ENCODE measurements around the gene DDX50. TPM values are rescaled to one million over a fixed set of nuclear protein-coding genes. Genes with fewer than 3 reads are reported as not detected.
"Not testable (repeated sequence)": the region's sequence is repeated elsewhere in the genome, so short reads cannot be mapped to it uniquely, and the experiment has no call there.

Gene DDX50
- total and polyA plus RNA-seq, 7 donors, result 18.6 to 27.5 (median 22.6) TPM

- H3K27ac ChIP-seq, result no peak overlapping the region
- TF ChIP-seq CTCF (IDR thresholded peaks at IDR 0.05), result no peak
- H3K9me3 ChIP-seq, result no peaks in the 10 kb centered on the region
- no peak for ATAC-seq
- intact Hi-C loops (cut with DNase I), result no loop called here
- peaks cover 25 to 95% of the 10 kb centered on the region in 2 donors for H3K36me3 ChIP-seq (ENCODE audit: insufficient read depth in 1 of 2, low read depth in 1 of 2)
- no peaks in the 10 kb centered on the region for H3K27me3 ChIP-seq (ENCODE audit: insufficient read depth in 3 of 3, low read length in 2 of 3)
- DNase-seq, result no peak
- peaks cover 7% of the 10 kb centered on the region for H3K4me1 ChIP-seq
- H3K4me3 ChIP-seq, result no peak overlapping the region
- WGBS, 3 donors, result 89 to 93% (median 89%) methylated on average over 4 of the region's 4 CpGs
These were observed 62.0 kb downstream of the DDX50 start for GRCh38 chr10:68963151-68963550.

DNA sequence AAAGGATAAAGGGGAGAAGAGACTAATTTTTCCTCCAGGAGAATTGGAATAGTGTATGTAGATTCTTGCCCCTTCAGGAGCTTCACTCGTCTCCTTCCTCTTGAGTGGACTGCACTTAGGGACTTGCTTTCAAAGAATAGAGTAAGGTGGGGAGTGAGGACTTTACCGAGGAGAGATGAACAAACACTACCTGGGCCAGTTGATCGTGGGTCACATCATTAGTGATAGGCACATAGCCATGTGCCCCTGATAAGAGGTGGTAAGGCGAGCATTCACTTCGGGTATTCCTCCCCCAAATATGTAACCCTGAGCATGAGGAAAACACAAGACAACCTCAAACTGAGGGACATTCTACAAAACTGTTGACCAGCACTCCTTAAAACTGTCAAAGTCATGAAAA lies 72.9 kb downstream of the DDX50 start:
- no peaks in the 10 kb centered on the region for H3K27me3 ChIP-seq (ENCODE audit: insufficient read depth in 3 of 3, low read length in 2 of 3)
- no peaks in the 10 kb centered on the region for H3K4me1 ChIP-seq
- ATAC-seq (no peak), DNase-seq (no peak)
- TF ChIP-seq CTCF (IDR thresholded peaks at IDR 0.05), result no peak
- WGBS, 3 donors, result 84 to 94% (median 93%) methylated on average over 5 of the region's 5 CpGs
- H3K4me3 ChIP-seq, result no peak overlapping the region
- no peaks in the 10 kb centered on the region for H3K9me3 ChIP-seq
- intact Hi-C loops (cut with DNase I), result loop anchor here in 1 of 2 donors (10.0 kb wide), 2 partner anchors 219 to 221 kb away; no protein-coding TSS in a partner anchor
- no peak overlapping the region for H3K27ac ChIP-seq
- H3K36me3 ChIP-seq (ENCODE audit: insufficient read depth in 1 of 2, low read depth in 1 of 2), result peaks cover 39 to 100% of the 10 kb centered on the region in 2 donors

- 93 to 98% (median 95%) methylated on average over 4 to 5 of the region's 5 CpGs for WGBS, 3 donors
- not testable (repeated sequence) for H3K4me3 ChIP-seq; H3K27ac ChIP-seq; H3K9me3 ChIP-seq; DNase-seq; ATAC-seq; H3K4me1 ChIP-seq; H3K27me3 ChIP-seq (ENCODE audit: insufficient read depth in 3 of 3, low read length in 2 of 3)
- H3K36me3 ChIP-seq (ENCODE audit: insufficient read depth in 1 of 2, low read depth in 1 of 2), result peaks cover 36 to 100% of the 10 kb centered on the region in 2 donors
- intact Hi-C loops (cut with DNase I), result loop anchor here (5.0 to 10.0 kb wide), 3 partner anchors 219 to 224 kb away; no protein-coding TSS in a partner anchor
These were observed 74.9 kb downstream of the DDX50 start for GRCh38 chr10:68975936-68976473.

GRCh38 chr10:68979738-68980137 lies 78.6 kb downstream of the DDX50 start:
- H3K36me3 ChIP-seq (ENCODE audit: insufficient read depth in 1 of 2, low read depth in 1 of 2), result peaks cover 27 to 100% of the 10 kb centered on the region in 2 donors
- intact Hi-C loops (cut with DNase I), result loop anchor here (5.0 to 10.0 kb wide), 3 partner anchors 215 to 227 kb away; no protein-coding TSS in a partner anchor
- H3K9me3 ChIP-seq; ATAC-seq; H3K4me1 ChIP-seq; H3K27ac ChIP-seq; DNase-seq; H3K4me3 ChIP-seq; H3K27me3 ChIP-seq (ENCODE audit: insufficient read depth in 3 of 3, low read length in 2 of 3): not testable (repeated sequence)
- WGBS, 3 donors, result 70 to 80% (median 76%) methylated on average over 6 of the region's 6 CpGs

GRCh38 chr10:68981074-68981473 lies 80.0 kb downstream of the DDX50 start:
- DNase-seq, result no peak
- Histone ChIP-seq H3K27ac (no peak overlapping the region), H3K9me3 (no peaks in the 10 kb centered on the region), H3K36me3 (ENCODE audit: insufficient read depth in 1 of 2, low read depth in 1 of 2) (peaks cover 17 to 99% of the 10 kb centered on the region in 2 donors), H3K4me3 (no peak overlapping the region), H3K27me3 (ENCODE audit: insufficient read depth in 3 of 3, low read length in 2 of 3) (no peaks in the 10 kb centered on the region), H3K4me1 (no peaks in the 10 kb centered on the region)
- 92 to 100% (median 95%) methylated on average over 1 of the region's 1 CpG for WGBS, 3 donors
- no peak for TF ChIP-seq CTCF (IDR thresholded peaks at IDR 0.05)
- no peak for ATAC-seq
- intact Hi-C loops (cut with DNase I), result no loop called here

- ATAC-seq (no peak), DNase-seq (no peak)
- Histone ChIP-seq H3K9me3 (no peaks in the 10 kb centered on the region), H3K36me3 (ENCODE audit: insufficient read depth in 1 of 2, low read depth in 1 of 2) (peaks cover 18 to 86% of the 10 kb centered on the region in 2 donors), H3K4me3 (no peak overlapping the region), H3K27ac (no peak overlapping the region), H3K4me1 (no peaks in the 10 kb centered on the region), H3K27me3 (ENCODE audit: insufficient read depth in 3 of 3, low read length in 2 of 3) (no peaks in the 10 kb centered on the region)
- whole genome bisulfite sequencing, 3 donors, result 91 to 93% (median 93%) methylated on average over 11 of the region's 11 CpGs
- TF ChIP-seq CTCF (IDR thresholded peaks at IDR 0.05), result no peak
- intact Hi-C loops (cut with DNase I), result no loop called here
These were observed 81.3 kb downstream of the DDX50 start for GRCh38 chr10:68982389-68982788.

Measured in psoas muscle (tissue), 8 donors.